CD14-positive monocyte (primary cell): ENCODE results near the gene UBR1. TPM values are rescaled to one million over a fixed set of nuclear protein-coding genes. Genes with fewer than 3 reads are reported as not detected.
A peak's percentile ranks its signal among the peaks of the same experiment; 100 is the strongest.

ENCODE experiments used
- DNase-seq, 3 donors: peaks; one replicate each; pipeline ENCODE4 v3.0.0-alpha.2; 2011 to 2022
- H2AFZ ChIP-seq: 2 replicates; pipeline ENCODE4 v1.6.0; 2012; ENCODE audit warnings: mild to moderate bottlenecking, low read depth, low read length, inconsistent platforms; ENCODE audit not compliant: insufficient read depth, poor library complexity, severe bottlenecking
- H3K27ac ChIP-seq, 2 donors: 1 replicate in 1 of 2; 2 replicates in 1 of 2; pipeline ENCODE4 v1.5.1; 2012 to 2013; ENCODE audit warnings: low read length in 2 of 2, control low read depth in 1 of 2, inconsistent platforms in 1 of 2, low read depth in 1 of 2, mild to moderate bottlenecking in 1 of 2
- H3K27me3 ChIP-seq, 2 donors: one replicate each; pipeline versions ENCODE4 v1.6.0 to v1.6.1; 2011 to 2013; ENCODE audit warnings: low read length in 2 of 2; ENCODE audit not compliant: control insufficient read depth in 2 of 2, insufficient read depth in 2 of 2
- H3K36me3 ChIP-seq, 2 donors: replicated peaks in 1 of 2; 1 replicate in 1 of 2; 2 replicates in 1 of 2; pipeline versions ENCODE4 v1.5.1 to v1.6.1; 2012 to 2013; ENCODE audit warnings: low read length in 2 of 2, control low read depth in 1 of 2, inconsistent platforms in 1 of 2, mild to moderate bottlenecking in 1 of 2; ENCODE audit not compliant: insufficient read depth in 2 of 2, control insufficient read depth in 1 of 2
- H3K4me1 ChIP-seq, 2 donors: 1 replicate in 1 of 2; 2 replicates in 1 of 2; pipeline versions ENCODE4 v1.5.1 to v1.6.1; 2012 to 2013; ENCODE audit warnings: low read length in 2 of 2, control low read depth in 1 of 2, inconsistent platforms in 1 of 2, mild to moderate bottlenecking in 1 of 2, moderate library complexity in 1 of 2; ENCODE audit not compliant: insufficient read depth in 2 of 2, control insufficient read depth in 1 of 2
- H3K4me2 ChIP-seq: replicated peaks from 2 replicates; pipeline ENCODE3; 2012; ENCODE audit warnings: low read length, moderate library complexity, mild to moderate bottlenecking; ENCODE audit not compliant: poor library complexity, severe bottlenecking; ENCODE audit errors: extremely low read depth
- H3K4me3 ChIP-seq, 3 experiments: fragments of 200-600 bp in 1 of 3; sonication (generic) in 1 of 3; replicated peaks in 1 of 3; 1 replicate in 2 of 3; 2 replicates in 1 of 3; pipeline ENCODE4 v1.5.1; 2011 to 2013; ENCODE audit warnings: low read length in 3 of 3, mild to moderate bottlenecking in 3 of 3, control low read depth in 2 of 3, low read depth in 2 of 3, inconsistent platforms in 1 of 3, moderate library complexity in 1 of 3
- H3K79me2 ChIP-seq: 2 replicates; pipeline ENCODE4 v1.6.0; 2012; ENCODE audit warnings: mild to moderate bottlenecking, control low read depth, inconsistent platforms, low read length, moderate library complexity; ENCODE audit not compliant: insufficient read depth
- H3K9ac ChIP-seq: 2 replicates; pipeline ENCODE4 v1.6.0; 2017; ENCODE audit warnings: low read length, mild to moderate bottlenecking; ENCODE audit not compliant: insufficient read depth, poor library complexity, severe bottlenecking
- H3K9me3 ChIP-seq, 2 donors: replicated peaks in 1 of 2; 1 replicate in 1 of 2; 2 replicates in 1 of 2; pipeline versions ENCODE4 v1.5.1 to v1.6.1; 2012 to 2013; ENCODE audit warnings: low read length in 2 of 2, control low read depth in 1 of 2; ENCODE audit not compliant: control insufficient read depth in 1 of 2, insufficient read depth in 1 of 2
- H4K20me1 ChIP-seq: 2 replicates; pipeline ENCODE4 v1.6.0; 2012; ENCODE audit warnings: mild to moderate bottlenecking, low read length, control low read depth, moderate library complexity; ENCODE audit not compliant: insufficient read depth
- H3K27ac Mint-ChIP-seq, 7 donors: one replicate each; pipeline ENCODE4 v1.8.0; 2020; ENCODE audit warnings: mild to moderate bottlenecking in 7 of 7, mixed read lengths in 7 of 7, moderate library complexity in 6 of 7, inconsistent platforms in 2 of 7
- H3K27me3 Mint-ChIP-seq, 3 donors: one replicate each; pipeline ENCODE4 v1.8.0; 2021 to 2022; ENCODE audit warnings: low read depth in 3 of 3, mild to moderate bottlenecking in 3 of 3, mixed read lengths in 3 of 3, moderate library complexity in 3 of 3, inconsistent platforms in 1 of 3
- H3K36me3 Mint-ChIP-seq, 2 donors: one replicate each; pipeline ENCODE4 v1.8.0; 2020; ENCODE audit warnings: mixed read lengths in 2 of 2, inconsistent platforms in 1 of 2, mild to moderate bottlenecking in 1 of 2
- H3K4me1 Mint-ChIP-seq: one replicate; pipeline ENCODE4 v1.8.0; 2020; ENCODE audit warnings: mild to moderate bottlenecking, mixed read lengths
- H3K4me3 Mint-ChIP-seq, 2 donors: one replicate each; pipeline ENCODE4 v1.8.0; 2020; ENCODE audit warnings: mild to moderate bottlenecking in 2 of 2, mixed read lengths in 2 of 2, moderate library complexity in 1 of 2
- H3K9me3 Mint-ChIP-seq, 7 donors: one replicate each; pipeline ENCODE4 v1.8.0; 2020 to 2022; ENCODE audit warnings: mixed read lengths in 7 of 7, mild to moderate bottlenecking in 6 of 7, moderate library complexity in 6 of 7, inconsistent platforms in 2 of 7
- WGBS: methylation state at CpG from one replicate; pipeline ENCODE4 v1.1.5; 2013; ENCODE audit warnings: missing lambda C conversion rate; ENCODE audit not compliant: insufficient coverage; 5-methylcytosine and 5-hydroxymethylcytosine counted together
- intact Hi-C, 2 donors: fragments of 100-400 bp; cut with micrococcal nuclease; formaldehyde crosslinking; loops; one replicate each; pipeline versions ENCODE4 v1.15.0 to v1.15.1; 2023
- polyA plus RNA-seq, 3 donors: library from polyadenylated mRNA; depleted of rRNA in 1 of 3; unstranded in 2 of 3; stranded (reverse) in 1 of 3; fragments of 300-500 nt in 2 of 3; fragments of >200 nt in 1 of 3; fragmentation: Illumina TruSeq in 2 of 3; gene quantifications; 1 replicate in 2 of 3; 2 replicates in 1 of 3; pipeline ENCODE4 v1.2.3, GENCODE V29; 2012 to 2021
- TF ChIP-seq, protein P1 (sequence below): fragments of 200-600 bp; IDR thresholded peaks from one replicate; pipeline ENCODE4 v1.8.0; 2022; ENCODE audit warnings: antibody characterized with exemption, mild to moderate bottlenecking

The UBR1 gene
- polyA plus RNA-seq, 3 donors, result 5.1 to 7.9 (median 6.3) TPM

GRCh38 chr15:43085921-43086320 is 19.9 kb downstream of the UBR1 start:
- H3K4me1 ChIP-seq, result no peaks in the 10 kb centered on the region
- Mint-ChIP-seq H3K27ac (no peak overlapping the region), H3K36me3 (peaks cover 41 to 57% of the 10 kb centered on the region in 2 donors), H3K9me3 (peaks cover 0 to 1% (median 0%) of the 10 kb centered on the region in 7 donors), H3K4me1 (no peaks in the 10 kb centered on the region), H3K27me3 (no peaks in the 10 kb centered on the region), H3K4me3 (no peak overlapping the region)
- peak overlapping the region in 1 of 2 donors; percentile 26 for H3K27ac ChIP-seq
- intact Hi-C loops, result no loop called here
- no peak overlapping the region for H3K9ac ChIP-seq
- H2AFZ ChIP-seq, result no peak overlapping the region
- H3K79me2 ChIP-seq, result peaks cover 24% of the 10 kb centered on the region
- H3K27me3 ChIP-seq, result no peaks in the 10 kb centered on the region
- DNase-seq, result no peak
- TF ChIP-seq, protein P1, sequence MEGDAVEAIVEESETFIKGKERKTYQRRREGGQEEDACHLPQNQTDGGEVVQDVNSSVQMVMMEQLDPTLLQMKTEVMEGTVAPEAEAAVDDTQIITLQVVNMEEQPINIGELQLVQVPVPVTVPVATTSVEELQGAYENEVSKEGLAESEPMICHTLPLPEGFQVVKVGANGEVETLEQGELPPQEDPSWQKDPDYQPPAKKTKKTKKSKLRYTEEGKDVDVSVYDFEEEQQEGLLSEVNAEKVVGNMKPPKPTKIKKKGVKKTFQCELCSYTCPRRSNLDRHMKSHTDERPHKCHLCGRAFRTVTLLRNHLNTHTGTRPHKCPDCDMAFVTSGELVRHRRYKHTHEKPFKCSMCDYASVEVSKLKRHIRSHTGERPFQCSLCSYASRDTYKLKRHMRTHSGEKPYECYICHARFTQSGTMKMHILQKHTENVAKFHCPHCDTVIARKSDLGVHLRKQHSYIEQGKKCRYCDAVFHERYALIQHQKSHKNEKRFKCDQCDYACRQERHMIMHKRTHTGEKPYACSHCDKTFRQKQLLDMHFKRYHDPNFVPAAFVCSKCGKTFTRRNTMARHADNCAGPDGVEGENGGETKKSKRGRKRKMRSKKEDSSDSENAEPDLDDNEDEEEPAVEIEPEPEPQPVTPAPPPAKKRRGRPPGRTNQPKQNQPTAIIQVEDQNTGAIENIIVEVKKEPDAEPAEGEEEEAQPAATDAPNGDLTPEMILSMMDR, result no peak
- H3K9me3 ChIP-seq, result no peaks in the 10 kb centered on the region
- H3K36me3 ChIP-seq, result peaks cover 38 to 56% of the 10 kb centered on the region in 2 donors
- no peaks in the 10 kb centered on the region for H4K20me1 ChIP-seq
- H3K4me3 ChIP-seq, result no peak overlapping the region
- no peak overlapping the region for H3K4me2 ChIP-seq

DNA sequence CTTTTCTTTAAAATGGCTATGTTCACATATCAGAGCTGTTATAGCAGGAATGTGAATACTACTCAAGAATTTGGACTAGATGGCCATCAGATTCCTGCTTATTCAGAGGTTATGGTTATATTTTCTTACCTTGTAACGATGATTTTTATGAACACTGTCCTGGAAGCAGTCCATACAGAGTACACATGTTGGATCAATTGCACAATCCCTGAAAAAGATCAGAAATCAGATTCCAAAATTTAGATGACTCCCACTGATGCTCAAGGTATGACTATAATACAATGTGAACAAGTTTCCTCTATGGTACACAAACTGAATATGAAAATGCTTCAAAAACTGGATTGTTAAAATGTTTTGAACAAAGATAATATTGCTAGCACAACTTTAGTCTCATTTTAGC is 23.3 kb downstream of the UBR1 start:
- Histone ChIP-seq H3K4me1 (no peaks in the 10 kb centered on the region), H4K20me1 (no peaks in the 10 kb centered on the region), H3K36me3 (peaks cover 42 to 76% of the 10 kb centered on the region in 2 donors), H2AFZ (no peak overlapping the region), H3K27me3 (no peaks in the 10 kb centered on the region), H3K79me2 (peaks cover 4% of the 10 kb centered on the region), H3K9ac (no peak overlapping the region), H3K27ac (no peak overlapping the region), H3K4me3 (no peak overlapping the region), H3K4me2 (no peak overlapping the region), H3K9me3 (no peaks in the 10 kb centered on the region)
- TF ChIP-seq, protein P1, result no peak
- Mint-ChIP-seq H3K27me3 (no peaks in the 10 kb centered on the region), H3K4me3 (no peak overlapping the region), H3K4me1 (peaks cover 5% of the 10 kb centered on the region), H3K27ac (no peak overlapping the region), H3K36me3 (peaks cover 49 to 63% of the 10 kb centered on the region in 2 donors), H3K9me3 (no peaks in the 10 kb centered on the region)
- WGBS, result no CpG with 5 or more reads among the region's 1 CpG
- no peak for DNase-seq
- intact Hi-C loops, result no loop called here
